Retinal pigment epithelial cell (primary cell): ENCODE results near the gene MGMT.

Experiments used
- DNase-seq: peaks from one replicate; pipeline ENCODE4 v3.0.0-alpha.2; 2010; ENCODE audit warnings: low read depth
- H3K4me3 ChIP-seq: 2 replicates; pipeline ENCODE4 v1.5.1; 2011; ENCODE audit warnings: mild to moderate bottlenecking, low read length, control low read depth, moderate library complexity
- TF ChIP-seq, protein P1 (sequence below): conservative IDR thresholded peaks from 2 replicates; pipeline ENCODE4 v1.5.1; 2011; ENCODE audit warnings: low read depth, low read length, control low read depth, inconsistent platforms

Gene MGMT

DNA sequence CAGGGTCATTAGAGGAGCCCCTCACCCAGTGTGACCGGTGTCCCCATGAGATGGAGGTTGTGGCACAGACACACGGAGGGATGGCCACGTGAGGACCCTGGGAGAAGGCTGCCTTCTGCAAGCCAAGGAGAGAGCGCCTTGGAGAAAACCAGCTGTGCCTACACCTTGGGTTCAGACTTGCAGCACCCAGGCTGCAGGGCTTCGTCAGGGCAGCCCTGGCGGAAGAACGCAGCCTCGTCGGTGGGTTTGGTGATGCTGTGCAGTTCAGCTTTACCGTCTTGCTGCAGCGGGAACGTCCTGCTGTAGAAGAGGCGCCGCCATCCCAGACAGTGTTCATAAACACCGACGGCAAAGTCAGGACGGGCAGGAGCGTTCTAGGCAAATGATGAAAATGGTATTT is 89.3 kb downstream of the MGMT start:
- DNase-seq: no peak

DNA sequence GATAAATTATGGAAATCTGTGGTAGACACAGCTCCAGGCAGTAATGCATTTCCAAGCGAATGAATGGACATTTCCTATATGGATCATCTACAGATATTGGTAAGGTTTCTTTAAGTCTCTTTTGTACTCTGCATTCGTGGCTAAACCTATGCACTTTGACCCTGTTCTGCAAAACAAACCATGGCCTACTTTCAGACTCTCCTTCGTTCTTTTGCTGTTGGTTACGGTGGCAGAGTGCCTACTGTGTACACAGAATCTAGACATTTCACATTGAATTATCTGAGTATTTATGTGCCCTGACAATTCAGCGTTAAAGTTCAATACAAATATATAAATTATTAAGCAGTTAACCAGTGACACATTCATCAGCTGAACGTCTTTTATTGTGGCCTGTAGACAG is 93.3 kb downstream of the MGMT start:
- no peak for DNase-seq
- H3K4me3 ChIP-seq: no peak overlapping the region
- TF ChIP-seq, protein P1, sequence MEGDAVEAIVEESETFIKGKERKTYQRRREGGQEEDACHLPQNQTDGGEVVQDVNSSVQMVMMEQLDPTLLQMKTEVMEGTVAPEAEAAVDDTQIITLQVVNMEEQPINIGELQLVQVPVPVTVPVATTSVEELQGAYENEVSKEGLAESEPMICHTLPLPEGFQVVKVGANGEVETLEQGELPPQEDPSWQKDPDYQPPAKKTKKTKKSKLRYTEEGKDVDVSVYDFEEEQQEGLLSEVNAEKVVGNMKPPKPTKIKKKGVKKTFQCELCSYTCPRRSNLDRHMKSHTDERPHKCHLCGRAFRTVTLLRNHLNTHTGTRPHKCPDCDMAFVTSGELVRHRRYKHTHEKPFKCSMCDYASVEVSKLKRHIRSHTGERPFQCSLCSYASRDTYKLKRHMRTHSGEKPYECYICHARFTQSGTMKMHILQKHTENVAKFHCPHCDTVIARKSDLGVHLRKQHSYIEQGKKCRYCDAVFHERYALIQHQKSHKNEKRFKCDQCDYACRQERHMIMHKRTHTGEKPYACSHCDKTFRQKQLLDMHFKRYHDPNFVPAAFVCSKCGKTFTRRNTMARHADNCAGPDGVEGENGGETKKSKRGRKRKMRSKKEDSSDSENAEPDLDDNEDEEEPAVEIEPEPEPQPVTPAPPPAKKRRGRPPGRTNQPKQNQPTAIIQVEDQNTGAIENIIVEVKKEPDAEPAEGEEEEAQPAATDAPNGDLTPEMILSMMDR: no peak

More for the DNA sequence above, 89.3 kb downstream of the MGMT start:
- H3K4me3 ChIP-seq: no peak overlapping the region
- TF ChIP-seq, protein P1: no peak

DNA sequence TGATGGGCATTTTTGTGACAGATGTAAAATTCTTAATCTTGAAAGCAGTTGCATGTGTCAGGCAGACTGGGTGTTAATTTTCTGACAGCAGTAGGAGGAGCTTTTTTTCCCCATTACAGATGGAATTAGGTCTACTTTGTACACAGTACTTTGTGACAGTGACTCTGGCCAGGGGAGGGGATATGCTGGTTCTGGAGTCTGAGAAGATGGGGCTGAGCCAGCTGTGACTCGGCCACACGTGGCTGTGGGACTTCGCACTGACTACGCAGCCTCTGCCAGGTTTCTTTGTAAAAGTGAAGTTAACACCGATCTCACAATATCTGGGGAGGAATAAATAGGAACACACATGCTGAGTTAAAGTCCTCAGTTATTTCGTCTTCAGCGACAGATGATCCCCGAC is 95.4 kb downstream of the MGMT start:
- TF ChIP-seq, protein P1: no peak
- H3K4me3 ChIP-seq: no peak overlapping the region
- no peak for DNase-seq

DNA sequence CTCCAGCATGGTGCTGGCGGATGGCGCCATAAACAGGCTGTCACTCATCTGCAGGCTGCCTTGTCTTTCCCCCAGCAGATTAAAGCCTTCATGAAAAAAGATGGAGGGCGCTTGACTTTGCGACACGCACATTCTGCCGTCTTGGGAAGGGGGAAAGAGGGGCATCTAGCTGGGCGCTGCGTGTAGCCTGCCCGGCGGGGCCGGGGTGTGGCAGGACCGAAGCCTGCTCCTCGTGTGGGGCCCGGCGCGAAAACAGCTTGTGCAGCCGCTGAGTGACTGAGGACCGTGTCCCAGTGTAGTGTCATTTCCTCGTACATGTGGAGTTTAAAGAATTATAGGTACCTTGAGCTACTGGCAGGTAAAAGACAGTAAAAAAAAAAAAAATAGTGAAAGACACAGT is 97.9 kb downstream of the MGMT start:
- TF ChIP-seq, protein P1: no peak
- DNase-seq: no peak
- H3K4me3 ChIP-seq: no peak overlapping the region

DNA sequence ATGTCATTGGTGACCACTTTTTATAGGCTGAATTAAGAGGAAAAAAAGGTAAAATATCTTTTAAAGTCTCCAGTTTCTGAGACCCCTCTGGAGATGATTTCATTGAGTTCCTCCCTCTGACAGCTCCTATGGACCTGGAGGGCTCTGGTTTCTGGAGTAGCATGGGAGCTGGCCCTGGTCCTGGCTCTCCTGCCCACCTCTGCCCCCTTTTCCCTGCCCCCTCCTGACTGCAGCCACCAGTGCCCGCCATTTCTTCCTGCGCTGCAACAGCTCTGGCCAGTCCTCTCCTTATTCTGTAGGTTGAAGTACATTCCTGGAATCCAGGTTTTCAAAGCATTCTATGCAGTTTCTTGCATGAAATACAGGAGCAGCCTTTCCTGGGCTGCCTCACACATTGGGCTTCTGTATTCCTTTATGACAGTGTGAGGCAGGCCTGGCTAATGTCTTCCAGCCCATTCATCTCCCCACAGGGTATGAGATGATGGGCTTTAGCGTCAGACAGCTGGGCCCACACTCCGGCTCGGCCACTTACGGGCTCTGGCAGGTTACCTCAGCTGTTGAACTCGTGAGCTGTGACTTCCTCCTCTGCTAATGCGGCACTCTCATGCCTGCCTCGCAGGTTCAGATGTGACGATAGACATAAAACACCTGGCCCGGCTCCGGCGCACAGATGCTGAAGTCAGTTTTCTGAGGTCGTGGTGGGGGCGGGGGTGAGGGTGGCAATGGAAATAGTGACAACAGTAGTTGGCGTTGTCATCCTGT is 101.7 kb downstream of the MGMT start:
- TF ChIP-seq, protein P1: no peak
- no peak for DNase-seq
- no peak overlapping the region for H3K4me3 ChIP-seq

DNA sequence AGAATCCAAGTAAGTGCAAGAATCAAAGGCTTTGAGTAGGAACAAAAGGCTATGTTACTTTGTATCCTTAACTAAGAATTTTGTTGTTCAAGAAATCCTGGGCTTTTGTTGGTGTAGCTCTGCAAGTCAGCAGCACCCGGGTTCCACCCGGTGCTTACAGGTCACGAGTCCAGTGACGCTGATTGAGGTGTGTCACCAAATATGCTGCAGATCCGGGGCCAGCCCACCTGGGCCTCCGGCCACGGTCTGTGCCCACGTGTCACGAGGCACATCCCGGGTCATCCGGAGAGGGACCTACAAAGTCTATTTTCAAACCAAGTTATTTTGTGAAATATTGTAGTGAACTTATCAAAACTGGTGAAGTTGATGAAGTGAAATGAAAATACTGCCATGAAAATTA is 103.1 kb downstream of the MGMT start:
- no peak overlapping the region for H3K4me3 ChIP-seq
- TF ChIP-seq, protein P1: no peak
- no peak for DNase-seq

- DNase-seq: no peak
- H3K4me3 ChIP-seq: no peak overlapping the region
- TF ChIP-seq, protein P1: no peak
These were observed 112.2 kb downstream of the MGMT start for GRCh38 chr10:129579228-129579627.
